NCI-H446 (cell line): Measurements from ENCODE around the gene PEX10.

Experiments
- DNase-seq, 2 experiments: peaks; one replicate each; lab custom pipeline; 2025; lab: John Stamatoyannopoulos, UW

Gene PEX10

DNA sequence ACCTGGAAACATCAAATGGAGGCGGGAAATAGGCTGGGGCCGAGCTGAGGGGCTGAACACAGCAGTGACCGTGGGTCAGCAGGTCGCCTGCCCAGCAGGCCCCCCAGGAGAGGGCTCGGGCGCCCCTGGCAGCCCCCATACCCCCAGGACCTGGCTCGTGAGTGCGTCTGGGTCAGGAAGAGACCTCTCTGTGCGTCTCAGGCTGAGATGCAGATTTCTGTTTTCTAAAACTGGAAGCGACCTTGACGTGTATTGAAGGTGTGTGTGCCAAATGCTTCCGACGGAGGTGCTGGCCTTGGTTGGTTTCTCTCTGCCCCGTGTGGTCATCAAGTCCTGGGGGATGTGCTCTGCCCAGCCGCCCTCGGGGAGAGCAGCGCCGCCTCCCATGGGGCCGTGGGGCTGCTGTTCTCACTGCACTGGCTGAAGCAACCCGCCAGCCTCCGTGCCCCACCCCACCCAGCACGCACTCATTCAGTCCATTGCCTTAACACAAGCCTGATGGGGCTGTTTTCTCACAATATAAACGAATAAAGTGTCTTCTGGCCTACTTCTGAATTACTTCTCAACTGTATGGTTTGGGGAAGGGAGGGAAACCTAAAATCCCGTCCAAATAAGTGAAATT lies 7.4 kb downstream of the PEX10 start:
- DNase-seq, result no peak

DNA sequence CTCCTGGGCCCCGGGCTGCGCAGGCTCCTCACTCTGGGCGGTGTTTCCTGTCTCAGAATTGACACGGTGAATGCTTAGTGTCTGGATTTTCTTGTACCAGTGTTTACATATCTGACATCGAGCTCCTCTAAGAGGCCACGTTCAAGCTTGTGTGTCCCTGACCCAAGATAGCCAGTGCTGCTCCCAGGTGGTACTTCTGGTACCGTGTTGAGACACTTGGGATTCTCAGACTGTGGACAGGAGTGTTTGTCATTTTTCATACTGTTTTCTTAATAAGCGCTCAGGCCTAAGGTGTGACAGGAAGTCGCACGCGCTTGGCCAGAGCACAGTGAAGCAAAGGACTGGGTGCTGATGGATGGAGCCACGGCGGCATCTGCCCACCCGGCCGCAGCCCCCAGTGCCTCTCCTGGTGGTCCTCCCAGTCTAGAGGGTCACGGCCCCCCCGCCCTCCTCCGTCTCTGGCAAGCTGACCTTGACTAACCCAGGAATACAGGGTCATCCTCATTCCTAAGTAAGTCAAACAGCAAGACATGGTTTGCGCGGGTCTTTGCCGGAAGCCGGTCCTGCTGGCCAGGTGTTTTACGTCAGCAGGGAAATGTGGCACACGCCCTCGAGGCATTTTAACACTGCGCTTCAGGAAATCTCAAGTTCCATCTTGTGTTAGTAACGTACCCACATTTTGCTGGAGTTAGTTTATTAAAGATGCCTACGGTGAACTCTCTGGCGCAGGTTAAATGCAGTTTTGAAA lies 8.0 kb downstream of the PEX10 start:
- DNase-seq, result no peak

DNA sequence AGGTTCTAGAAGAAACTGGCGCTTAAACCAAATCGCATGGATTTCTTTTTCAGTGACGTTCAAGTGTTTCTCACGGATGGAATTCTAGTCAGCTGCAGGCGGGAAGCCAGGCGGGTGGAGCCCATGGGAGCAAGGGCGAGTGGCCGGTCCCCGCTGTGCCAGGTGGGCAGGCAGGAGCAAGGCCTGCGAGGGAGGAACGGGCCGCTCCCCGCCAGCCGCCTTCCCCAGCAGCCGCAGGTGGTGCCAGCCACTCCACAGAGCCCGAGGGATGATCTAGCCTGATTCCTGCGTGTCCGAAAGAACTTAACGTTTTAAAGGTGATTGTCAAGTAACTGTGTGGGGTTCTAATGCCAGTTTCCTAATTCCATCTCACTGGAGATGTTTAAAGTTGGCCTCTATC lies 9.1 kb downstream of the PEX10 start:
- DNase-seq, result no peak

DNA sequence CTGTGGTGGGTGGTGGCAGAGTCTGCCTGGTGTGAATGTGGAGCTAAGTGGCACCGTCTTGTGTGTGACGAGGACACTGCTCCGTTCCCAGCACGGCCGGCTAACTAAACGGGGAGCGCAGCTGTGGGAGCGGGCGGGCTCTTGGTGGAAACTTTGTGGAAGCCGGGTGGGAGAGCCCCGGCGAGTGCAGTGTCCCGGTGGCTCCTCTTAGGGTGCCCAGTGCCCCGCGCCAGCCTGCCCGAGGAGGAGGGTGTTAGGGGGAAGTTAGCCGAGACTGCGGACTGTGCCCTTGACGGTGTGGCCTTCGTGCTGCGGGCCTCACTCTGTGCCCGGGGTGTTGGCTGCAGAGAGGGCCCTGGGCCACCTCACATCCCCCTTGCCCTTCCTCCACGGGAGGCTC lies 9.9 kb downstream of the PEX10 start:
- no peak for DNase-seq

DNA sequence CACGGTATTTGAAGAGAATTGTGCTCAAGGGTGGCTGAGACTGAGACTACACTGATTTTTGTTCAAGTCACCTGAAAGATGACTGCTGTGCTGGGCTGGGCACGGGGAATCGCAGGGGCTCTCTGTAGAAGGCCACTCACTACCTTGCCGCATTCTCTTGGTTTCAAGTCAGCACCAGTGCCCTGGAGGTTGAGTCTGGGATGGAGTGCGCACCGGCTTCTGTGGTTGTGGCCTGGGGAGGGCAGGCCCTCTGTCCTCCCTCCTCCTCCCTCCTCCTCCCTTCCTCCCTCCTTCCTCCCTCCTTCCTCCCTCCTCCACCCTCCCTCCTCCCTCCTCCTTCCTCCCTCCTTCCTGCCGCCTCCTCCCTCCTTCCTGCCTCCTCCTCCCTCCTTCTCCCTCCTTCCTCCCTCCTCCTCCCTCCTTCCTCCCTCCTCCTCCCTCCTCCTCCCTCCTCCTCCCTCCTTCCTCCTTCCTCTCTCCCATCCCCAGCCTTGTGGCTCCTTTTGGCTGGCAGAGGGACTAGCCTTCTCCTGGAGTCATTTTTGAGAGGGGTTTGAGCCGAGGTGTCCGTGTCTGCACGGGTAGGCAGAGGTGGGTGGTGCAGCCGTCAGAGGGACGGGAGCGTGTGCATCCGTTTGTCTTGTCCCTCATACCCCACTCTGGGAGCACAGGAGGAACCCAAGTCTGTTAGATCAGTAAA lies 11.3 kb downstream of the PEX10 start:
- no peak for DNase-seq

DNA sequence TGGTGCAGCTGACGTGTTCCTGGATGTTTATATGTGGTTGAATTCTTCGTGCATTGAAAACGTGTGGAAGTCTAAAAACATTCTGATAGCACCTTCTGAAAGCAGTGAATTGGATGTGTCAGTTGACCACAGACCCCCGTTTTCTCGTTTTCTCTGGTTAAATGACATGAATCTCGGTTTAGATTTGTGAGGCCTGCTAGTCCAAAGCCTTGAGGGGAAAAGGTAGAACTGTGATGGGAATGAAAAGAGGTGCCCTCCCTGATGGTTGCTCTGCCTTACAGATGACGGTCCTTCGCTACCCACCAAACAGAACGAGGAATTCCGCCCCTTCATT lies 11.8 kb downstream of the PEX10 start:
- DNase-seq, result no peak

DNA sequence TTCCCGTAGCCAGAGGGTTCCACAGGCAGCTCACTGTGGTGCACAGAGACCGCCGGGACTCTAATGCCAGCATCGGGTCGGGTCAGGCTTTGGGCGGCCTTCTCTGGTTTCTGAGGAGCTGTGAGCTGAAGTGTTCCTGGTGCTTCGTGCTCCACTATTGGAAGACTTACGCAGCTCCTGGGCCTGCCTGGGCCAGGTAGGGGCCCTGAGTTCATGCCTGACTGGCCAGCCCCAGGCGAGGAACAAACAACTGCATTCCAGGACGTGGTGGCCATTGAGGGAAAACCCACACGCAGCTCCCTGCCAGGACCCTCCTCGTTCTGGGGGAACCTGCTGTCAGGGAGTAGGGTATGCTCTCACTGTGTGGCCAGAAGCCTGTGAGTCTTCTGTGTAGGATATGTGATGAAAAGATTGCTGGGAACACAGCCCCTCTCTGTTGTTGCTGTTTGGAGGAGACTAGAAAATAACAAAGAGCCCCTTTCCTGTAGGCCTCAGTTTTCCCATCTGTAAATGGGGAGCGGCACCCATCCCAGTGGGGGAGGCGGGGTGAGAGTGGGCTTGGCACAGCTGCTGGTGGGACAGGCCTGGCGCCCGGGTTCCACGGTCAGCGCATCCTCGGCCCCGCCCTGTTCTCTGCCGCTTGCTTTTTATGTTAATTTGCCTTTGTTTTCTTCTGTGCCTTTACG lies 12.3 kb downstream of the PEX10 start:
- DNase-seq, result no peak

DNA sequence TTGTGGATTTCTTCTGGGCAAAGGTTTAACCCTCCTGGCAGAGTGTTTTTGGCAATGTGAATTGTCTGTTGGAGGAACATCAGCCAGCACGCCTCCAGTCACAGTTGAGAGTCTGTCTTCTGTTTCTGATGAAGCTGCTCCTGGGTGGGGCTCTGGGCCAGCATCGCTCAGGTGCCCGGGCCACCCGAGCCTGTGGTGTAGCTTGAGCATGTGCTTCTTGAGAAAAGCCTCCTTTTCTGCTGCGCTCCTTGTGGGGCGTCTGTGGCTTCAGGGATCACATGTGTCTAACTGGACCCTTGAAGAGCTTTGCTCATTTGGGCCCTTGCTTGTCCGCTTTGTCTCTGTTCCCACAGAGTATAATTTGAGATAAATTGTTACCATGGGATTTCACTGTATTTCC lies 13.5 kb downstream of the PEX10 start:
- DNase-seq, result no peak

DNA sequence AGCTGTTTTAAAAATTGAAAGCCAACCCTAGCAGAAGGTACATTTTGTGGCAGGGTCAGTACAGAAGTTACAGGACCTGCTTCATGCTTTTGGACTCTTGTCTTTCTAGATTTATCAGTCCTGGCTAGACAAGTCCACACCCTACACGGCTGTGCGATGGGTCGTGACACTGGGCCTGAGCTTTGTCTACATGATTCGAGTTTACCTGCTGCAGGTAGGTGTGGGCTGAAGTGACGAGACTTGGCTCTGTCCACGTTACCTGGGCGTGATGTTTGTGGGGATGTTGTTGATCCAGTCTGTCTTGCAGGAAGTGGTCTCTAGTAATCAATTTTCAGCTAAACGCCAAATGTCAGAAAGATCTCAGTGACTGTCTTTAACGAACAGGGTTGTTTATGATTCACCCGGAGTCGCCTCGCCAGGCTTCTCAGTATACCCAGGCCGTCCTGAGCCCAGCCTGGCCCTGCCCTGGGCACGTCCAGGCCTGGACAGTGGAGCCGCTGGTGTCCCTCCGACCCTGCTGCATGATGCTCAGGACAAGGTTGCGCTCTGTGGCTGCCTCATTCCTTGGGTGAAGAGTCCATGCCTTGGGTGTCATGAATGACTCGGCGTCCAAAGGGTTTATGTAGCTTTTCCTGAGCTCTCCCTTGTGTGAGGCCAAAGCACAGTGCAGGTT lies 15.2 kb downstream of the PEX10 start:
- DNase-seq, result no peak

DNA sequence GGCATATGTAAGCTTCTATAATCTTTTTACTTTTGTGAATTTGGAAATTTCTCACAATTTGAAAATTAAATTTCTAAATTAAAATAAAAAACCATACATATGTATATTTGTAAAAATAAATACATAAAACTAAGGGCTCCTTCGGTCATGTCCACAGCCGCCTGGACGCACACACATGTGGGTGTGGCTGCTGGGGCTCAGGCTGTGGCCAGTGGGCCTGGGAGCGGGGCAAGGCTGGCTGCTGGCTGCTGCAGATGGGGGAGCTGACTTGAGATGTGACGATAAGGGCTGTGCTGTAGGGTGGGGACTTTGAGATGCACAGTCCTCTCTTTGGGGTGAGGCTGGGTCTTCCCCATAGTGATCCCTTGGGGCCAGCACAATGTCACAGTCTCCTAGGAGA lies 15.9 kb downstream of the PEX10 start:
- DNase-seq, result no peak

DNA sequence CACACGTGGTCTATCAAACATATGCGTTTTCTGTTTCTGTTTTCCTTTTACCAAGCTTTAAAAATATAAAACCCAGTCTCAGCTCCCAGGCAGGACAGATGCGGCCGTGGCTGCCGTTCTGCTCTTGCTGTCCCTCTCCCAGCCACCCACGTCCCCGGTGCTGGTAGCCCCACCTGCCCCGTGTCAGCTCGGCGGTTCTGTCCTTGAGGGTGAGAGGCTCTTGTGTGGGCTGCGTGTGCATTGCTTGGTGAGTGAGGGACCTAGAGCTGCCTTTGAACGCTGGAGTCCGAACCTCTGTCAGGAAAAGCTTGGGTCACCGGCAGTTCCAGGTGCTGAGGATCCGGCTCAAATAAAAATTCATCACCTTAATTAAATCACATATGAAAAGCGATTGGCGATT lies 16.3 kb downstream of the PEX10 start:
- no peak for DNase-seq

DNA sequence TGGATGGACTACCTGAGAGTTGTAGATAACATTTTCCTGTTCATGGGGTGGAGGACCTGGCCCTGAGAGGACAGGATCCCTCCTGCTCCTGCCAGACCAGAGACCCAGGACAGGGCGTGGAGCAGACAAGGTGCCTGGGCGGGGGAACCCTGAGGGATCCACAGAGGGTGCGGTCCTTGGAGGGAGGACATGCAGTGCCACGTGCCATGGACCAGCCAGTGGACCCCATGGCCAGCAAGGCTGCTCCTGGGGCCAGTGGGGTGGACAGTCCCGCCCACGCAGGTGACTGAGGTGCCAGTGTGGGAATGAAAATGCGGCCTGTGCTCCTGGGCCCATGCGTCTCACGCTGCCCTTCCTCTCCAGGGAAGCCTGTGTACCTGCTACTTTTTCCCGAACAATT lies 17.1 kb downstream of the PEX10 start:
- no peak for DNase-seq

DNA sequence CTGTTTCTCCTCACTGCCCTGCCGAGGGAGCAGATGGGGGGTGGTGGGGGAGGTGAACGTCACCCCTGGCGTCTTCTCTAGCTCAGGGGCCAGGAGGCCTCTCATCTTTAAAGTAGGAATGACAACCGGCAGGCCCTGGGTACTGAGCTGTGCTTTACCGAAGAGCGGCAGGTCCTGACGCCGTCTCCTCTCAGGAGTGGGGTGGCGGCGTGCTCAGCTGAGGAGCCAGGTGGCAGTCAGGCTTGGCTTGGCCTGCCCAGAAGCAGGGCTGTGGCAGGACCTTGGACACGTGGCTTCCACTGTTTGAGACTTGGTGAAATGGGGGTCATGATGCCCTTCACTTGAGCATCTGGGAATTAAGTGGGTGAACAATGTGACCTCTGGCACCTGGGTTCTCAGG lies 17.6 kb downstream of the PEX10 start:
- DNase-seq, result no peak

DNA sequence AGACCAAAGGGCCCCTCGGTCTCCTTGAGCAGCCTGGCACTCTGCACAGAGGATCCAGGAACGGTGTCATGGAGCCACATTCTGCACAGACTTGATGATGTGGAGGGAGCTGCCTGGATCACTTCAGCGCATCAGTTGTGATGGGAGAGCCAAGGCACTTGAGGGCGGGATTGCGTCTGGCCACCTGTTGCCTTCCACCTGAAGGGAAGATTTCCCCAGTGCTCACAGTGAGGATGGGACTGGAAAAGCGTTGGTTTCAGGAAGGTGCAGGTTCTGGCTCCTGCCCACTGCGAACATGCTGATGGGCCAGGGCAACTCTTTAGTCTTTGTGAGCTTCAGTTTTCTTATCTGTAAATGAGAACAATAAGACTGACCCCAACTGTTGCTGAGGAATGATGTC lies 18.1 kb downstream of the PEX10 start:
- DNase-seq, result no peak

DNA sequence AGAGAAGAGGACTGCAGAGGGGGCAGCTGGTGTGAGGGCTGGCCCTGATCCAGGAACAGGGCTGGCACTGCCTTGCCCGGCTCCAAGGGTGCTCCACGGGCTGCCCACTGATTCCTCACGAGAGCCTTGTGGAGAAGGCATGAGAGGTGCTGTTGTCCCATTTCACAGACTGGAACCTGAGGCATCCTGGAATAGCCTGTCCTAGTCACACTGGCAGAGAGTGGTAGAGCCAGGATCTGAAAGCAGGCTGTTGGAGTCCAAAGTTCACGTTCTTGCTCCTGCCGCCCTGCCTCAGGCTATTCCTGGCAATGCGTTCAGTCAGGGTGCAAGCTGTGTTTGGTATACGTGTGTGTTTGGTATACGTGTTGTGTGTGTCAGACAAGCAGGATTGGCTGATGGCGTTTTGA lies 18.9 kb downstream of the PEX10 start:
- no peak for DNase-seq

DNA sequence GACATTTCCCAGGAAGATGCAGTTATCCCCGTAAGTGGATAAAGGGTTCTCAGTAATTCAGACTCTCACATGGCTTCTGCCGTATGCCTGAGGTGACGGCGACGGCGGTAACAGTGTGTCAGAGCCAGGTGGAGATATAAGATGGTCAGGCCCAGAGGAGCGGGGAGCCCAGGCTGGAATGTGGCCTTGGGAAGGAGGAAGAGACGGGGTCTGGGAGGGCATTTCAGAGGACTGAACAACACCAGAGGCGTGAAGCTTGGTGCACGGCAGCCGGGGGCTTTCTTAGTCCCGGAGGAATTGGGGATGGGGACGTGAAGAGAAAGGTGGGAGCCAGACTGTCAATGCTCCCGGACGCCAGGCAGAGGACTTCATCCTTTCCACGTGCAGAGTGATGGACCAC lies 19.7 kb downstream of the PEX10 start:
- no peak for DNase-seq

DNA sequence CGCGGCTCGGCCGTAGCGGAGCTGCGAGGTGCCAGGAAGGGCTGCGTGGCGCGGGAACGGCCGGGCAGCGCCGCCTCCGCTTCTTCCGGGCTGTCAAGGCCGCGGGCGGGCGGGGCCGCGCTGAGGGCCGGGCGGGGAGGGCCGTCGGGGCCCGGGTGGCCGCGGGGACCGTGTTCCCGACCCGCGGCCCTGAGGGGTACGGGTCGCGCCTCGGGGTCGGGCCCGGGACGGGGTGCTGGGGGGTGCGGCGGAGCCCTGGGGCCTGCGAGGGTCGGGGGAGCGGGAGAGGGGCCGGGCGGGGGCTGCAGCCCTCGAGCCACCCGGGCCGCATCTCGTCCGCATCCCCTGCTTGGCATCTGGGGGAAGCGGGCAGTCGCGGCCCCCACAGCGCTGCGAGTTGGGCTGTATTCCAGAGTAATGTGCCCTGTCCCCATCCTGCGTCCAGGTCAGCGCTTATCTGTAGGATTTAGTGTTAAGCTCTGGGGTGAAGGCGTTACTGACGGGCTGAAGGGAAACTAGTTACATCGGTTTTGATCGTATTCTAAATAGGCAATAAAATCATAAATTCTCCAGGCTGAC lies 20.3 kb downstream of the PEX10 start:
- no peak for DNase-seq

DNA sequence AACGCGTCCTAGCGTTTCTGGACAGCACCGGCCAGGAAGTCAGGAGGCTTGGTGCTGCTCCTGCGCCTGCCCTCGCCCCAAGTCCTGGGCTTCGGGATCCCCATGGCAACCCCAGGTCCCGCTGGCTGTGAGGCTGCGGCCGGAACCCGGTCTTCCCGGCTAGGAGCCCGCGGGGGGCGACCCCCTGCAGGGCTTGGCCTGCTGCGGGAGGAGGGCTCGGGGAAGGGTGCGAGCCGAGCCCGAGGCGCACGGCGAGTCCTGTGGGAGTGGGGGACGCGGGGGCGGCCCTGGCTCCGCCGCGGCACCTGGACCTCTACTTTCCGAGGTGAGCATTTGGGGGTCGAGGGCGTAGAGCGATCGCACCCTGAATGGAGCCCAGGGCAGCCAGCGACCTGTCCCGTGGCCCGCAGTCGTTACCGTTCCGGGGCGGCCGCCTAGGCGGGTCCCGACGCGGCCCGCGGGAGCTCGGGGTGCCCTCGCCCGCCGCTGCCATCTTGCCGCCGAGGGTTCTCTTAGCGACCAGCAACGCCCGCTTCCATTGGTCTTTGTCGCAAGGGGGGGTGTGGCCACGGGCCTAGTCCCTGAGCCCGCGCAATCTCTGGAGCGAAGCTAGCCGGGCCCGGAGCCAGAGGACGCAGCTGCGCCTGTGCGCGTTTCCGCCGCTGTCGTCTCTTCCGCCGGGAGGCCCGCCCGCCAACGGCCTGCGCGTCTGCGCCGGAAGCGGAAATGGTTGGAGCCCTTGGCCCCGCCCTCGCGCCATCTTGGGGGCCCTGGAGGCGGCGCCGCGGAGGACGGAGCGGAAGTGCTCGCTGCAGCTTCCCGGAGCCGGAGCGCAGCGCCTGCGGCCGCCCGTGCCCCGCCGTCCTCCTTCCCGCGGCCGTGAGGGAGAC lies 21.1 kb downstream of the PEX10 start, which contains the start of the genes MORN1 and RER1:
MORN1 (minus strand) TSS at position 514 of the 890 bp plus-strand sequence; CDS start at position 493, 21 bp downstream.
RER1 (plus strand) TSS at position 801 of the 890 bp plus-strand sequence. CDS start 3,950 bp downstream, outside the sequence.
- peak; percentile 99 to 100 for DNase-seq

DNA sequence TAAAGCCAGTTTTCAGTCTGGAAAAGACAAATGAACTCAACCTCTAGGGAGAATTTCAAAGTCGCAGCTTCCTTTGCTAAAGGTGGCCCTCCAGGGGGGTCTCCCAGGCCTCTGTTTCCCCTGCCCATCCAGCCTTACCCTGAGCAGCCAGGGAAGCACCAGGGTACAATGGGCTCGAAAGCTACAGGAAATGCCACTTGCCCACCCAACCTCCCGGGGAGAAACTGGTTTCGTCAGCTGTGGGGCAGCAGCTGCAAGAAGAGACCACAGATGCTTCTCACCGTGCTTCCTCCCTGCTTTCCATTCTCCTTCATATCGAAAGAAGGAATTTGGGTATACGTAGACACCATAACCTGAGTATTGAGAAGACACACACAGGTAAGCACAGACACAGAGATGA lies 22.7 kb downstream of the PEX10 start:
- no peak for DNase-seq

DNA sequence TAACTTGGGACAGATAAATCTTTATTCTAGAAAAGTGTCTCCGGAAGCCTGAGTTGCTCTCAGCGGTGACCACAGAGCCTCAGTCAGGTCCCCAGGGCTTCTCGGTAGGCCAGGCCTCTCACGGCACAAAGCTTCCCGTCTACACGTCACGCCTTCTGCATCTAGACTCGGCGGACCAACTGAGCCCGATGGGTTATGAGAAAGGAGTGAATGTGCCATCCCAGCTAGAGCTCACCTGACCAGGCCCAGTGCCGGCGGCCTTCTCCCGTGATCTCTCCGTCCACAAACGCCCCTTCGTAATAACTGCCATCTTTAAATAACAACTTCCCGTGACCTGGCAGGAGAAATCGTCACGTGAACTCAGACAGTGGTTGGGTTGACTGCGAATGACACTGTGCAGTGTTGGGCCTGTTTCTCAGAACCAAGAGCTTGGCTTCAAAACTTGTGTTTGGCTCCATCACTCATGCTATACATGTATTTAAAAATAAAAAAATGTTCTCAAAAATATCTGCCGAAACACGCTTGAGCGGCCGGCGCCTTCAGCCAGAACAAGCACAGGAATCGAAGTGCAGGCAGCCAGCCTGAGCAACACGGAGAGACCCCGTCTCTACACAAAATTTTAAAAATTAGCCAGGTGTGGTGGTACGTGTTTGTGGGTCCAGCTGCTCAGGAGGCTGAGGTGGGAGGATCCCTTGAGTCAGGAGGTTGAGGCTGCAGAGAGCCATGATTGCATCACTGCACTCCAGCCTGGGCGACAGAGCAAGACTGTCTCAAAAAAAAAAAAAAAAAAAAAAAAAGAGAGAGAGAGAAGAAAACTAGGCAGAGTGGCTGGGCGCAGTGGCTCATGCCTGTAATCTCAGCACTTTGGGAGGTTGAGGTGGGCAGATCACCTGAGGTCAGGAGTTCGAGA lies 24.1 kb downstream of the PEX10 start:
- DNase-seq, result no peak
